Epidermal melanocyte (primary cell): ENCODE measurements around the gene NCAPH2.

Experiments
- DNase-seq: peaks from one replicate; pipeline ENCODE4 v3.0.0; 2011; ENCODE audit warnings: low spot score; ENCODE audit not compliant: insufficient read length

The NCAPH2 gene

DNA sequence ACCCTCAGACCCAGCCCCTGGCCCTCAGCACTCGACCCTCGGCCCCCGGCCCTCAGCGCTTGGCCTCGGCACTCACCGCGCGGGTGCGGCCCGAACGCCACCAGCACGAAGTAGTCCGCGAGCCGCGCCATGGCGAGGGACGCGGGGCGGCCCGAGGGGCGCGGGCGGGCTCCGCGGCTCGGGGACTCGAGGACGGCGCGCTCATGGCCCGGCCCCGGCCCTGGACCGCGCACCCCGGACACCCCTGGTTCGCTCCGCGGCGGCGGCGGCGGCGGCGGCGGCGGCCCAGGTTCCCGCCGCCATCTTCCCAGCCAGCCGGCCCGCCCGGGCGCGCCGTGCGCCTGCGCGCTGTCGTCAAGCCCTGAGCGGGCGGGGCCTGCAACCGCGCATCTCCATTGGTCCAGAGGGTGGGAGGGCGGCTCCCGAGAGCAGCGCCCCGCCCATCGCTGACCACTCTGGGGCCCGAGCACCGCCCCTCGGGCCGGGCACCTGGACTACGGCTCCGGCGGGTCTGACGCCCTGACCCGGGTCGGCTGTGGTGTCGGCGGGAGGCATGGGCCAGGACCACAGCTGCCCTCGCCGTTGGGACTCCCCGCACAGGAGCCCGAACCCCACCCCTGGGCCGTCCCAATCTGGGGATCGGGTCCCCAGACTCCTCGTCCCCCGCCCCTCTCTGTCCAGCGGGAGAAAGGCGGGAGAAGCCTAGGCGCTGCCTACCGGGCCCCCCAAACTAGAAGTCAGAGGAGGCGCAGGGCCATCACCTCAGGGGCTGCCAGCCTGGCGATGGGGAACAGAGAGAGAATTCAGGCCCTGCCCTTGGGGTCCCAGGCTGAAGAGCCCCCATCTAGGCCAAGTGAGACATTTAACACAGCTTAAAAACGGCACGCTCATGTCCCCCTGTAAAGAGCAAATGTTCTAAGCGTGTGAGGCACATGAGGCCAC lies 33.0 kb upstream of the NCAPH2 start, which contains the start of gene SBF1:
TSS of gene SBF1 (minus strand) at position 326 of the 942 bp plus-strand sequence. CDS start at position 131, 195 bp downstream.
- DNase-seq, result peak; percentile 100

DNA sequence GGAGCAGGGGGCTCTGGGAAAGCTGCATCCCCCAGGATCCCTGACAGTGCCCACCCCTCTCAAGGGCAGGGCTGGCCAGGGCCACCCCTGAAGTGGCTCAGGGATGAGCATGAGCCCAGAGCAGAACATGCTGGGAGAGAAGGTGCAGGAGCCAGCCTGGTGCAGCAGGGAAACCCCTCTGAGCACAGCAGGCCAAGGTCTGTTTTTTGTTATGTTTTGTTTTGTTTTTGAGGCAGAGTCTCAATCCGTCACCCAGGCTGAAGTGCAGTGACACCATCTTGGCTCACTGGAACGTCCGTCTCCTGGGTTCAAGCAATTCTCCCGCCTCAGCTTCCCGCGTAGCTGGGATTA lies 32.4 kb upstream of the NCAPH2 start:
- no peak for DNase-seq

GRCh38 chr22:50476868-50477267 lies 31.2 kb upstream of the NCAPH2 start:
- DNase-seq, result no peak

DNA sequence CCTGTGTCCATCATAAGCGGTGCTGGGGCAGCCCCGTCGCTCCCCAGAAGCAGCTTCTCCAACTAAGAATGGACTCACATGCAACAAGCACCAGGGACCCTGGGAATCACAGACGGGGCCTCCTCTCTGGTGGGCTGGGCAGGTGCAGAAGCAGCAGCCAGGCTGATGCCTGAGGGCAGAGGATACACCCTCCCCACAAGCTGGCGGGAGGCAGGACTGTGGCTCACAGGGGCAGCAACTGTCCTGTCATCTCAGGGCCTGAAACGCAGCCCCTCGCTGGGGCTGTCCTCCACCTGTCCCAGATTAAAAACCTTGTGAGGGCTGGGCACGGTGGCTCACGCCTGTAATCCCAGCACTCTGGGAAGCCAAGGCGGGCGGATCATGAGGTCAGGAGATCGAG lies 30.1 kb upstream of the NCAPH2 start:
- DNase-seq, result no peak

DNA sequence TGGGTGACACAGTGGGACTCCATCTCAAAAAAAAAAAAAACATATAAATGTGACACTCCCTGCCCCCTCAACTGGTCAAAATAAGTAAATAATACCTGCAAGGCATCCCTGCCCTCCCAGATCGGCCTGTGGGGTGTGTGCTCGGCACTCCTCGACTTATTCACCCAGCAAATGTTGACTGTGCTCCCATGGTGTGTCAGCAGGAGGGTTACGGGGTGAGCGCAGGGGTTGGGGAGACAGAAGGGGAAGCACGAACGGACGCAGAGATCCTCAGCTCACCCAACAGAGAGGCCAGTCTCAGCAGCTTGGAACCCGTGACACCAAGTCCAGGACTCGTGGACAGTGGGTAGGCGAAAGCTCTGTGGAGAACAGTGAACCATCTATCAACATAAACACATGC lies 28.3 kb upstream of the NCAPH2 start:
- DNase-seq, result no peak

DNA sequence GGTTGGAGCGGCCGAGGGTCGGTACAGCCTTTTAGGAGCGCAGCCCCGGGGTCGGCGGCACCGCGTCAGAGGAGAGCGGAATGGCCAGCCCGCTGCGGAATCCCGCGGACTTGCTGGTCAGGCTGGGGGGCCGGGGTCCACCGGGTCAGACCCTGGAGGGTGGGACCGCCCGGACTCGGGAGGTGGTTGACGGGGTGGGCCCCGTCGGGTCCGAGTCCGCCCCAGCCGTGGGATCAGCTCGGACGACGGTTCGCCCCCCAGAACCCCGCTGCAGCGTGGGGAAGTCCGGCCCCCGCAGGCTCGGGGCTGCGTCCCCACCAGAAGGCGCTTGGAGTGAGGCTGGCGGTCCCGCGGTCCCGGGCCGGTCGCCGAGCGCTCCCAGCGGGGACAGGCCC lies 27.0 kb upstream of the NCAPH2 start:
- DNase-seq, result no peak

- DNase-seq, result no peak
These were observed 26.5 kb upstream of the NCAPH2 start, which contains the start of gene ADM2 for GRCh38 chr22:50481440-50482106. Gene ADM2, plus strand, starts transcription at chr22:50481543. Its CDS starts 305 bp downstream, at chr22:50481848.

GRCh38 chr22:50482107-50483074 lies 25.6 kb upstream of the NCAPH2 start:
- DNase-seq, result no peak

DNA sequence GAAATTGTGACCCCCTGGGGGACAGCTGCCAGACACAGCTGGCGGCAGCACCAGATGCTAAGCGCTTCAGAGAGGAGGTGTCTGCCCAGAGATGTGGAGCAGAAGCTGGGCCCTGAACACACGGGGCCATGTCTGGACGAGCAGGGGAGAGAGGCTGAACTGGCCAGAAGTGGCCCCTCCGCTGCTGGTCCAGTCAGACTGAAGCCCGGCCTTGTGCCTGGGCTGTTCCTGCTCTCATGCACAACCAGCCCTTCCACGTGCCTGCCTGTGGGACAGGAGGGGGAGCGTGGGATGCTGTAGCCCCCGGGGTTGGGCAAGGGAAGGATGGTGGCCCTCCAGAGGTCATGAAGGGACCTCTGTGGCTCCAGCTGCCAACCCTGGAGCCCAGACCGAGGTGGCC lies 24.9 kb upstream of the NCAPH2 start:
- DNase-seq, result no peak

DNA sequence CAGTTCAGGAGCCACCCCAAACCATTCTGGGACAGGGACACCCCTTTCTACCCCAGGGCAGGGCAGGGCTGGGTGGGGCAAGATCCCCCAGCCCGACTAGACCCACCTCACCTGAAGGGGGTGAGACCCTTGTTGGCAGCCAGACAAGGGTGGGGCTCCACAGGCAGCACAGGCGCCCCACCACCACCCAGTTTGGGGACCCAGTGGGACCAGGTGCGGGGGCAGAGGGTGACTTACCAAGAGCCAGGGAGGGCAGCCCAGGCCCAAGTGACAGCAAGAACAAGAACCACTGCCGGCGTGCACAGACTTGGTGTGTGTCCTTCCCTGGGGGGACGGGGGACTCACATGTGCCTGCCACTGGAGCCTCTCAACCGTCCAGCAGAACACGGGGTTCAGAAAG lies 24.5 kb upstream of the NCAPH2 start:
- DNase-seq, result no peak

DNA sequence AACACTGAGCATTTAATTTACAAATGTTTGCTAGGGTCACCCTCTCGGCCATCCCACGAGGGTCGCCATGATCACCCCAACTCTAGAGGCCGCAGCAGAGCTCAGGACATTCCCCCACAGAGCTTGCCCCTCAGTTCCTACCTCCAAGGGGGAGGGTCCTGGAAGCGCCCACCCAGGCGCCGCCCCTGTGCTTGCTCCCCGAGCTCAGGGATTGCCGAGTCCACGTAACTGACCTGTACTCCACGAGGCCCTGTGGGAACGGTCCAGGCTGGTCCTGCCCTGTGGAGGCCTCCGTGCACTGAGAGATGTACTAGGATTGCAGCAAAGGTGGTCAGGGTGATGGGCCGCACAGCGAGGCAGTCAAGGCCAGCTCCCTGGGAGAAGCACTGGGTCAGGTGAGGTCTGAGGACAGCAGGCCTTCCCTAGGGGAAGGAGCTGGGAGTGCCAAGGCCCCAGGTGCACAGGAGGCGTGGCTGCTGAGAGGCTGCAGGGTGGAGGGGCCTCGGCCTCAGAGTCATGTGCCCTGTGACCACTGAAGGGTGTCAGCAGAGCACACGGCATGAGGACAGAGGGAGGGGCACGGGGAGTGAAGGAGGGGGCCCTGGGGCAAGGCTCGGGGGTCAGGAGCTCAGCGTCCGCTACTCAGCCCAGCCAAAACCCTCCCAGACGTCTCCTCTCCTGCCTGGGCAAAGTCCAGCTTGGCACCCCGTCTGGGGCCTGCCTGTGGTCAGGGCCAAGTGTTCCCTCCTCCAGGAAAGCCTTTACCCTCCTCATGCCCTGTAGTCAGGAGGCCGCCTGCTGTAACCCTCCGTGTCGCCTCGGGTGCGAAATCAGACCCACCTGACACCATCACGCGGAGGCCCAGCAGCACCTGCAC lies 23.8 kb upstream of the NCAPH2 start:
- no peak for DNase-seq

DNA sequence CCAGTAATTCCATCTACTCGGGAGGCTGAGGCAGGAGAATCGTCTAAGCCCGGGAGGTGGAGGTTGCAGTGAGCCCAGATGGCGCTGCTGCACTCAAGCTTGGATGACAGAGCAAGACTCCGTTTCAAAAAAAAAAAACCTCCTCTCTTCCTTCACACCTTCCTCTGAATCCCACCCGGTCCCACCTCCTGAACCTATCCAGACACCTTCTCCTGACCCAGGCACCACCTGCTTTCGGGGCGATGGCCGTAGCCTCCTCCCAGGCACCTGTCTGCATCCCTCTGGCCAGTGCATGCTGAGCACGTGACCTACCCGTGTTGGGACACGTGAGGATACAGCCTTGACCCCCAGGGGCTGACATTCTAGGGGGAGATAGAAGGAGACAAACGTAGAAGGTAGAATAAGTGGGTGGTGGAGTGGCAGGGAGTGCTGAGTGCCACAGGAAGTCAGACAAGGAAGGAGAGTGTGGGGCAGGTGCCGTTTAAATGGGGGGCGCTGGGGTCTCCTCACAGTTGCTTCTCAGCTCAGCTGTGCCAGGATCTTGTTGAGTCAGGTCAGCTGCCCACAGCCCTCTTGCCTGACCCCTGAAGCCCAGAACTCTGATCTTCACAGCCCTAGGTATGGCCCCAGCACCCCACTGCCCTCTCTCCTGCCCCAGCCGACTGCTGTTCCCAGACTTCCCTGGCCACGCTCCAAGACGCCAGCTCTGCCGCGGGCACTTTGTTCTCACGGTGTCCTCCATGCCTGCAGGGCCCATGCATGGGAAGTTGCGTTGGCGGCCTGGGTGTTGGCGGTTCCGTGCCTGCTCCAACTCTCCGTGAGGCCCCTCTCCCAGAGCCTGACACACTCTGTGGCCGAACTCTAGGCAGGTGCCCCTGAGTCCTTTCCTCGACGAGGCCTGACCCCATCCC lies 22.5 kb upstream of the NCAPH2 start:
- DNase-seq, result no peak

GRCh38 chr22:50486561-50487289 lies 21.3 kb upstream of the NCAPH2 start, which contains the start of gene MIOX:
Gene MIOX, plus strand, starts transcription at chr22:50486859. Its CDS starts 39 bp downstream, at chr22:50486898.
- no peak for DNase-seq

- DNase-seq, result no peak
These were observed 20.6 kb upstream of the NCAPH2 start for GRCh38 chr22:50487290-50488005.

GRCh38 chr22:50488006-50488677 lies 19.9 kb upstream of the NCAPH2 start:
- DNase-seq, result no peak

DNA sequence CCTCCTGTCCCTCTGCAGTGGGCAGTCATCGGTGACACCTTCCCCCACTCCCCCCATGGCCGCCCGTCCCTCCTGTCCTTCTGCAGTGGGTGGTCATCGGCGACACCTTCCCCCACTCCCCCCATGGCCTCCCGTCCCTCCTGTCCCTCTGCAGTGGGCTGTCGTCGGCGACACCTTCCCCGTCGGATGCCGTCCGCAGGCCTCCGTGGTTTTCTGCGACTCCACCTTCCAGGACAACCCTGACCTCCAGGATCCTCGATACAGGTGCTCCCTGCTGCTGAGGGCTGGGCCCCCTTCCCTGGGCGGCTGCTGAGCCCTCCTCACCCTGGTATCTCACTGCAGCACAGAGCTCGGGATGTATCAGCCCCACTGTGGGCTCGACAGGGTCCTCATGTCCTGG lies 19.1 kb upstream of the NCAPH2 start:
- no peak for DNase-seq
